GM23248 (cell line): Measurements from ENCODE around the gene FABP7. TPM values are rescaled to one million over a fixed set of nuclear protein-coding genes. Genes with fewer than 3 reads are reported as not detected.

Experiments
- DNase-seq: peaks from one replicate; pipeline ENCODE4 v3.0.0-alpha.2; 2015
- H2AFZ ChIP-seq: fragments of 200-600 bp; sonication (generic); 2 replicates; pipeline ENCODE4 v1.6.1; 2016; ENCODE audit warnings: antibody characterized with exemption
- H3F3A ChIP-seq: fragments of 200-600 bp; sonication (generic); 2 replicates; pipeline ENCODE4 v1.6.1; 2016; ENCODE audit warnings: mild to moderate bottlenecking, antibody characterized with exemption, mixed run types; ENCODE audit not compliant: insufficient read depth
- H3K27ac ChIP-seq: fragments of 200-600 bp; sonication (generic); 2 replicates; pipeline ENCODE4 v1.5.1; 2016; ENCODE audit warnings: mild to moderate bottlenecking
- H3K27me3 ChIP-seq: fragments of 200-600 bp; sonication (generic); replicated peaks from 2 replicates; pipeline ENCODE4 v1.6.1; 2016; ENCODE audit warnings: mild to moderate bottlenecking; ENCODE audit not compliant: insufficient read depth
- H3K36me3 ChIP-seq: fragments of 200-600 bp; sonication (generic); 2 replicates; pipeline ENCODE4 v1.6.1; 2016; ENCODE audit warnings: low read depth, mild to moderate bottlenecking
- H3K4me1 ChIP-seq: fragments of 200-600 bp; sonication (generic); 2 replicates; pipeline ENCODE4 v1.6.1; 2016; ENCODE audit warnings: mild to moderate bottlenecking; ENCODE audit not compliant: insufficient read depth
- H3K4me2 ChIP-seq: fragments of 200-600 bp; sonication (generic); one replicate; pipeline ENCODE4 v1.6.1; 2016; ENCODE audit warnings: mild to moderate bottlenecking; ENCODE audit not compliant: unreplicated experiment
- H3K4me3 ChIP-seq: fragments of 200-600 bp; sonication (generic); 2 replicates; pipeline ENCODE4 v1.5.1; 2016; ENCODE audit warnings: mild to moderate bottlenecking
- H3K79me2 ChIP-seq: fragments of 200-600 bp; sonication (generic); 2 replicates; pipeline ENCODE4 v1.6.1; 2016; ENCODE audit warnings: mild to moderate bottlenecking; ENCODE audit not compliant: insufficient read depth
- H3K9ac ChIP-seq: fragments of 200-600 bp; sonication (generic); 2 replicates; pipeline ENCODE4 v1.6.1; 2016; ENCODE audit warnings: mild to moderate bottlenecking
- H3K9me2 ChIP-seq: fragments of 200-600 bp; sonication (generic); 2 replicates; pipeline ENCODE4 v1.6.1; 2016; ENCODE audit warnings: mixed run types, mild to moderate bottlenecking, moderate library complexity; ENCODE audit not compliant: insufficient read depth
- H3K9me3 ChIP-seq: fragments of 200-600 bp; sonication (generic); one replicate; pipeline ENCODE4 v1.6.1; 2017; ENCODE audit warnings: low read depth
- H4K20me1 ChIP-seq: fragments of 200-600 bp; sonication (generic); 2 replicates; pipeline ENCODE4 v1.6.0; 2016; ENCODE audit not compliant: insufficient read depth
- EZH2 ChIP-seq: fragments of 200-600 bp; sonication (generic); IDR thresholded peaks from 2 replicates; pipeline ENCODE4 v1.6.1; 2018; ENCODE audit warnings: antibody characterized with exemption, mild to moderate bottlenecking; ENCODE audit not compliant: insufficient read depth, poor library complexity, severe bottlenecking
- EZH2phosphoT487 ChIP-seq: fragments of 200-600 bp; sonication (generic); IDR thresholded peaks from 2 replicates; pipeline ENCODE4 v1.6.1; 2018; ENCODE audit warnings: antibody characterized with exemption, moderate library complexity, mild to moderate bottlenecking, low read depth; ENCODE audit not compliant: insufficient read depth
- WGBS, 2 experiments: methylation state at CpG; one replicate each; pipeline ENCODE4 v1.1.6; 2015 to 2017; ENCODE audit warnings: low lambda C conversion rate in 2 of 2, low coverage in 1 of 2; ENCODE audit errors: missing lambda C conversion rate in 2 of 2; 5-methylcytosine and 5-hydroxymethylcytosine counted together
- in situ Hi-C: fragments of 300-500 bp; cut with MboI; formaldehyde crosslinking; loops from 2 replicates; pipeline ENCODE4 v1.15.0; 2020
- polyA plus RNA-seq: library from polyadenylated mRNA; unstranded; fragments of >200 nt; fragmentation: Nextera tagmentation; extraction: Ambion mirVana; gene quantifications from 2 replicates; pipeline ENCODE4 v1.2.1, GENCODE V29; 2016
- total RNA-seq: library from RNA; depleted of rRNA; stranded (reverse); fragments of >200 nt; shearing (Covaris generic); gene quantifications from 2 replicates; pipeline ENCODE4 v1.2.3, GENCODE V29; 2014

FABP7 gene
- total and polyA plus RNA-seq, 2 experiments from 2014 or later, result not detected

DNA sequence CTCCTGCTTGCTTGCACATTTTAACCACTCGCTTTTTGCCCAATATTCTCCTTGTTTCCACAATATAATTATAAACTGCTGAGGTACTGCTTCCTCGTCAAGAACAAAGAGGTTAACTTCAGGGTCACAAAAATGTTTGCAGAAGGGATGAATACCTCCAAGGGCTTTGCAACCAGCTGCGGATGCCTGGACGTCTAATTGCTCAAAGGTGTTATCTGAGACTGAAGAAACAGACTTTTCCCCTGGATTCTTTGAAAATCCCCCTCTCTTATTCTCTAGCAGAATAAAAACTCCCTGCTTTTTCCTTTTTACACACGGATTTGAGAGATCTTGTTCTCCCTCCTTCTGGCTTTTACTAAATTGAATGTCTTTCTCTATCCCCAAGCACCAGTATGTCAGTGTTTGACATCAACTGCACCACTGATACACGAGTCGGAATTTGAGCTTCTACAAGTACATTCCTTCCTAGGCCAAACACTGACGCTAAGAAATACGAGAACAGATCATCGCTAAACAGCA lies 9.2 kb downstream of the FABP7 start:
- Histone ChIP-seq H3K9me2 (no peaks in the 10 kb centered on the region), H3K9ac (peak overlapping the region; percentile 83), H3K4me2 (peak overlapping the region; percentile 95), H3K4me1 (peaks cover 10% of the 10 kb centered on the region; the same call in 1 of the 2 replicates), H2AFZ (peak overlapping the region; percentile 80), H4K20me1 (no peaks in the 10 kb centered on the region), H3K79me2 (peaks cover 19% of the 10 kb centered on the region; the same call in 1 of the 2 replicates), H3F3A (peaks cover 26% of the 10 kb centered on the region; the same call in 1 of the 2 replicates), H3K27me3 (peaks cover under 1% of the 10 kb centered on the region; the same call in 1 of the 2 replicates), H3K9me3 (no peaks in the 10 kb centered on the region), H3K36me3 (no peaks in the 10 kb centered on the region), H3K27ac (peak overlapping the region; percentile 74), H3K4me3 (peak overlapping the region; percentile 75)
- TF ChIP-seq EZH2, result no peak
- no peak for TF ChIP-seq EZH2phosphoT487
- no peak for DNase-seq
- in situ Hi-C loops, result no loop called here
- 20 to 24% methylated on average over 10 of the region's 10 CpGs for WGBS, 2 experiments

GRCh38 chr6:122789182-122790027 lies 9.9 kb downstream of the FABP7 start, which contains the start of gene SMPDL3A:
SMPDL3A (plus strand) TSS chr6:122789258; CDS start chr6:122789347, 89 bp downstream.
- DNase-seq, result peak; percentile 84
- H3K9me3 ChIP-seq, result no peaks in the 10 kb centered on the region
- H3K27ac ChIP-seq, result peak within 1 kb of the TSS; percentile 74
- H4K20me1 ChIP-seq, result no peaks in the 10 kb centered on the region
- H3K79me2 ChIP-seq, result peaks cover 20% of the 10 kb centered on the region; the same call in 1 of the 2 replicates
- H3F3A ChIP-seq, result peaks cover 26% of the 10 kb centered on the region; the same call in 1 of the 2 replicates
- peak within 1 kb of the TSS; percentile 95 for H3K4me2 ChIP-seq
- 1 to 2% methylated on average over 61 to 66 of the region's 71 CpGs for WGBS, 2 experiments
- no peaks in the 10 kb centered on the region; the same call in 1 of the 2 replicates for H3K9me2 ChIP-seq
- H2AFZ ChIP-seq, result peak within 1 kb of the TSS; percentile 80
- in situ Hi-C loops, result no loop called here
- H3K36me3 ChIP-seq, result no peaks in the 10 kb centered on the region
- no peak for TF ChIP-seq EZH2
- no peak for TF ChIP-seq EZH2phosphoT487
- peak within 1 kb of the TSS; percentile 83 for H3K9ac ChIP-seq
- peak within 1 kb of the TSS; percentile 75 for H3K4me3 ChIP-seq
- peaks cover 10% of the 10 kb centered on the region; the same call in 1 of the 2 replicates for H3K4me1 ChIP-seq
- no peaks in the 10 kb centered on the region for H3K27me3 ChIP-seq

DNA sequence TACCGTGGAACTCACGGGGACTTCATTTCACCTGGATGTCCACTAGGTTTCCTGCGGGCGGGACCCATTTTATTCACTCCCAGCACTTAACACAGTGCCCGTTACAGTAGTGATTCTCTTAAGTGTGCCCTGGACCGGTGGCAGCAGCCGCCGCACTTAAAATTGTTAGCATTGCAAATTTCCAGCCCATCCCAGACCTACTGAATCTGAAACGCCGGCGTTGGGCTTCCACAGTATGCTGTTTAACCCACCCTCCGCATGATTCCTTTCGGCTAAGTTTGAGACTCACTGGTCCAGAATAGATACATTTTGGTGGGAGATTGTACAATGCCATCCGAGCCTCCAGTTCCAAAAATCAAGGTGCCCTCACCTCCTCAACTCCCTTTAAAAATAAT lies 10.5 kb downstream of the FABP7 start:
- no peaks in the 10 kb centered on the region for H3K36me3 ChIP-seq
- no peaks in the 10 kb centered on the region for H3K9me3 ChIP-seq
- peaks cover 26% of the 10 kb centered on the region; the same call in 1 of the 2 replicates for H3F3A ChIP-seq
- H4K20me1 ChIP-seq, result no peaks in the 10 kb centered on the region
- 2% methylated on average over 14 of the region's 14 CpGs for WGBS, 2 experiments
- peaks cover 26% of the 10 kb centered on the region for H3K79me2 ChIP-seq
- in situ Hi-C loops, result no loop called here
- TF ChIP-seq EZH2phosphoT487 (no peak), EZH2 (no peak)
- no peaks in the 10 kb centered on the region for H3K27me3 ChIP-seq
- peak overlapping the region; percentile 74 for H3K27ac ChIP-seq
- peaks cover 10% of the 10 kb centered on the region; the same call in 1 of the 2 replicates for H3K4me1 ChIP-seq
- peak overlapping the region; percentile 83 for H3K9ac ChIP-seq
- peak overlapping the region; percentile 80 for H2AFZ ChIP-seq
- H3K9me2 ChIP-seq, result no peaks in the 10 kb centered on the region; the same call in 1 of the 2 replicates
- peak overlapping the region; percentile 95 for H3K4me2 ChIP-seq
- peak overlapping the region; percentile 75 for H3K4me3 ChIP-seq
- no peak for DNase-seq
